Neural cell (in vitro differentiated cells): Measurements from ENCODE around the gene CPLANE1.

ENCODE experiments used
- EP300 ChIP-seq: fragments of 450-650 bp; conservative IDR thresholded peaks from 2 replicates; pipeline ENCODE4 v1.6.1; 2014; ENCODE audit warnings: antibody characterized with exemption, mild to moderate bottlenecking, moderate library complexity; ENCODE audit not compliant: poor library complexity, severe bottlenecking
- TAF1 ChIP-seq: IDR thresholded peaks from 2 replicates; pipeline ENCODE4 v1.6.1; 2012; ENCODE audit warnings: low read depth

GRCh38 chr5:37207802-37208201, 41.4 kb downstream of the CPLANE1 start:
- TF ChIP-seq TAF1 (no peak), EP300 (no peak)
